Right ventricle myocardium inferior (tissue), 1 donor: ENCODE data around the gene DNAH17. TPM values are rescaled to one million over a fixed set of nuclear protein-coding genes. Genes with fewer than 3 reads are reported as not detected.

Experiments used
- ATAC-seq: fragments of 200-7000 bp; cut with Tn5 transposase; one replicate; pipeline ENCODE4 v1.9.1; 2020; ENCODE audit warnings: mild to moderate bottlenecking, moderate library complexity
- DNase-seq: peaks from one replicate; pipeline ENCODE4 v3.0.0; 2021; ENCODE audit errors: missing footprints
- intact Hi-C: fragments of 100-400 bp; cut with DNase I; formaldehyde crosslinking; loops from one replicate; pipeline ENCODE4 v1.11.0; 2022
- total RNA-seq: library from RNA; stranded (reverse); fragmentation: NEBNext Ultra II Directional; extraction: Animal tissue kit (Norgen Biotek cat#: 25700); gene quantifications from one replicate; pipeline ENCODE4 v1.2.1, GENCODE V29; 2021
- donor health status: DM: no; HTN: yes; CAD: no; lungs with severe emphysema.

The DNAH17 gene
- total RNA-seq, 1 donor from 2014 or later = not detected

DNA sequence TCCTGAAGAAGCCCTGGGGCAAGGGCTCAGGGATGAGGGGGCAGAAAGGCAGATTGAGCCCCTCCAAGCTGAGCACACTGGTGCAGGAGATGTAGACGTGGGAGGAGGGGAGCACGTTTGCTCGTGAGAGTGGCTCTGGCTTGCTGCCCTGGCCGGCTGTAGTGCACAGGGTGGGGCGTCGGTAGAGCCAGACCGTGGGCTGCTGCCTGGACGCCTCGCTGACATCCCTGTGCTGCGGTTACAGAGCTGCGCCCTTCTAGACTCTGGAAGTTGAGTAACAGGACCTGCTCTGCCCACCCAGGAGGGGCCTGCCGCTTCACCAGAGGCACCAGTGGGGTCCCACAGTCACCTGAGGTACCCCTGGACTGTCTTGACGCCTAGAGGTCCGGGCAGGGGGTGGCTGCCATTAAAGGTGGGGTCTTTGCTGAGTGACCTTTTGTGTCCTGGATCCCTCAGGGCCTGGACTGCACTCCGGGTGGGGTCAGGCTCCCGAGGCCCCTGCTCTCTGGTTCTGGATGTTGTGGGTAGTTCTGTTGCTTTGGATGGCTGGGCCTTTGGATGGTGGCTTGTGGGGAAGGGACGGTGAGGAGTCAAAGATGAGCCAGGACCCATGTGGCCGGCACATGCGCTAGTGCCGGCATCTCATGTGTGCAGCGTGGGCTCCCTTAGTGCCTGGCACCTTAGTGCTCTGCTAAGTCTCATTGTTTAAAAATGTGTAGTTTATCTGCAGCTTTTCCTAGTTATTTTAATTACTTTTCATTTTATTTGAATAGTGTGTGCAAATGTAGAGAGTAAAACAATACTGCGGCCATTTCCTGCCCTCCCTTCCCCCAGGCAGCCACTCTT lies 157.0 kb downstream of the DNAH17 start:
- no peak for DNase-seq
- no peak for ATAC-seq

DNA sequence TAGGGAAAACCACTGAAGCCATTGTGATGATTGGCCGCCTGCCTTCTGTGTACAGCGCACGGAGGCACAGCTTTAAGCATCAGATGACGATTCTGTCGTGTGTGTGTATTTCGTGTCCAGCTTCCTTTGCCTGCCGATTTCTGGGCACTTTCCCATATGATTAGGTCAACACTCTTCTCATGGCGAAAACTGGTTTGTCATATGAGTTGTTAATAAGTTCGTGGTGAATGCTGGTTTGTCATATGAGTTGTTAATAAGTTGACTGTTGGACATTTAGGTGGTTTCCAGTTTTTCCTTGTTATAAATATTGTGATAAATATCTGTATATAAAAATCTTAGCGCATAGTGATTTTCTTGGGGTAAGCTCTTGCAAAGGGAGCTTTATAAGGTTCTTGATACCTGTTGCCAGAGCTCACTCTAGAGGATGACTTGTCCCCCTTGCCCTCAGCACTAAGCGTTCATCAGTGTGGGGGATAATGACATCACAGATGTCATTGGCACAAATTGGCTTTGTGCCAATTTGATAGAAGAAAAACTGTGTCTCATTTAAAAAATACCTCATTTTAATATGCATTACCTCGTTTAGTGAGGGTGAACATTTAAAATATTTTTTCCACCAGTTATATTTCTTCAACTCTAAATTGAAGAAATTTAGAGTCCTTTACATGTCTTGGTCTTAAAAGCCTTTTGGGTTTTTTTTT lies 158.7 kb downstream of the DNAH17 start:
- DNase-seq (peak; percentile 5), ATAC-seq (no peak)
- intact Hi-C loops = no loop called here

More for the DNA sequence above, 157.0 kb downstream of the DNAH17 start:
- intact Hi-C loops = no loop called here

DNA sequence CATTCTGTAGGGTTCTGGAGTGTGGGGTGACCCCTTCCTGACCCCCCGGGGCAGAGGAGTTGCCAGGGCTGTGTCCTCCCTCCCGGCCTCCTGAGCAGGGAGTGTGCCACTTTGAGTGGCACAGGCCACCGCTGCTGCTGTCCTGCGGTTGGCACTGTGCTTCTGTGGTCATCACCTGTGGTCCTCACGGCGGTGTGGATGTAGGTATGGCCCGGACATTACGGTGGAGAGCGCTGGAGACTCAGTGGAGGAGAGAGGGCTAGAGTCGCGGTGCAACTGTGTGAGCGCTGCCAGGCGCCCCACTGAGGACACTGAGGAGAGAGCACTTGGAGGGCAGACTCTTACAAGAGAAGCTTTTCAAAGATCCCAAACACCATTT lies 159.7 kb downstream of the DNAH17 start:
- ATAC-seq (no peak), DNase-seq (peak; percentile 26)
- intact Hi-C loops = no loop called here

DNA sequence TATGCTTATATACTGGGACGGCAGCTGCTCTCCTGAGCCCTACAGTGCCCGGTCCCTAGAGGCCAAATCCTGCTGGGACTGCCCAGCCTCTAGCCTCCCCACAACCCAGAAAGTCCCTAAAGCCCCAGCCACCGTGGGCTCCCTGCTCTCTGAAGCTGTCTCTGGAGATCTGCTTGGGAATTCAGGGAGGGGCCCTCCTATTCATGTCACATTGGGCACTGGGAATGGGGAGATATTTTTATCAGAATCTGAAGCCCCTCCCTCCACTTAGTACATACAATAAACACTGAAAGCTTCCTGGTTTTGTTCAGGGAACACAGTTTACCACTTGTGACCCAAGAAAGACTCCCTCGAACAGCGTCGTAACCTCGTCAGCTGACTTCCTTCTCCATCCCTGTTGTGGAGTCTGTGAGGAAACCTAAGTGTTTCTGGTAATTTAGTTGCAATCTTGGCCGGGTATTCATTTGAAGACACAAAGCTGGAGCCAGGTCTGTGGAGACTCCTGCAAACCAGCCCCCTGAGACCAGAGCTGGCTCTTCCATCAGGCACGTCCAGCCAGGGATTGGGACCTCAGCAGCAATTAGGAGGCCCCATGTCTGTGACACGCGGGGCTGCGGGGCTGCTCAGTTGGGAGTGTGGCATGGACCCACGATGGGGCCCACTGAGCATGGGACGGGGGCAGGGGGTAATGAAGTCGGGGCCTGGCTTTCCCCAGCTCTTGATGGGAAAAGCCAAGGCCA lies 160.2 kb downstream of the DNAH17 start:
- DNase-seq = peak; percentile 75
- ATAC-seq = peak; percentile 46
- intact Hi-C loops = no loop called here

DNA sequence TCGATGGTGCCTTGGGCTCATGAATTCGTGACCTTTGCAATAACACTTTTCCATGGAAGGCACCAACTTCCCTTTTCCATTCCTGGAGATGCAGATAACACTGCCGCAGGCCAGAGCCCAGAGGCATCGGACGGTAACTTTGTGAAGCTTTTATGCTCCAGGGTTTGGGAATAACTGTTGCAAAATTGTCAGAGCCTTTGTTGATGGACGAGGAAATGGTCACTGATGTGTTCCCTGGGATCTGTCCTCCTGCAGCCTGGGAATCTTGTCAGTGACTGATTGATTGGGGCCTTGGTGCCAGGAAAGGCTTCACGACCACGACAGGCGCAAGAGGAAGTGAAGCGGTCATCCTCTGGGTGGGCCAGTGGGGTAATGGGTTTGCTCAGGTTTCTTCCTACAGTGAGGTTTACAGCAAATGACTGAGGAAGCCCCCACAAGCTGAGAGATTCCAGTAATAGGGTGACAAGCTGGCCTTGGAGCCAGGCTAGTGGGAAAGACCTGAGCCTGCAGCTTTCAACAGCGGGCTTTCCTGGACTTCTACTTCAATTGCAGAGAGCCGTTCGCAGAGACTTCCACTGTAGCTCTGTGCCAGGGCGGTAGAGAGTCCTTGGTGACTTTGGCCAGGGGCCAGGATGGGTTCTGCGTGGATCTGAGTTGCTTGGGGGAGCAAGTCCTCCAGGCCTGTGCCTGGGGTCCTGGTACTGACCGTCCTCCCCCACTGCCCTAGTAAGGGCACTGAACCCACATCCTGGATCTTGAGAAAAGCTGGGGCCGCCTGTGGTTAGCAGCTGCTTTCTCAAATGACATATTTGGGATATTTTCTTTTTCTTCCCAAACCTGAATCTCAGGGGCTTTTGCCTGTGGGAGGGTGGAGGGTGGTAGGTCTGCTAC lies 161.1 kb downstream of the DNAH17 start:
- DNase-seq (no peak), ATAC-seq (no peak)
- intact Hi-C loops = no loop called here

DNA sequence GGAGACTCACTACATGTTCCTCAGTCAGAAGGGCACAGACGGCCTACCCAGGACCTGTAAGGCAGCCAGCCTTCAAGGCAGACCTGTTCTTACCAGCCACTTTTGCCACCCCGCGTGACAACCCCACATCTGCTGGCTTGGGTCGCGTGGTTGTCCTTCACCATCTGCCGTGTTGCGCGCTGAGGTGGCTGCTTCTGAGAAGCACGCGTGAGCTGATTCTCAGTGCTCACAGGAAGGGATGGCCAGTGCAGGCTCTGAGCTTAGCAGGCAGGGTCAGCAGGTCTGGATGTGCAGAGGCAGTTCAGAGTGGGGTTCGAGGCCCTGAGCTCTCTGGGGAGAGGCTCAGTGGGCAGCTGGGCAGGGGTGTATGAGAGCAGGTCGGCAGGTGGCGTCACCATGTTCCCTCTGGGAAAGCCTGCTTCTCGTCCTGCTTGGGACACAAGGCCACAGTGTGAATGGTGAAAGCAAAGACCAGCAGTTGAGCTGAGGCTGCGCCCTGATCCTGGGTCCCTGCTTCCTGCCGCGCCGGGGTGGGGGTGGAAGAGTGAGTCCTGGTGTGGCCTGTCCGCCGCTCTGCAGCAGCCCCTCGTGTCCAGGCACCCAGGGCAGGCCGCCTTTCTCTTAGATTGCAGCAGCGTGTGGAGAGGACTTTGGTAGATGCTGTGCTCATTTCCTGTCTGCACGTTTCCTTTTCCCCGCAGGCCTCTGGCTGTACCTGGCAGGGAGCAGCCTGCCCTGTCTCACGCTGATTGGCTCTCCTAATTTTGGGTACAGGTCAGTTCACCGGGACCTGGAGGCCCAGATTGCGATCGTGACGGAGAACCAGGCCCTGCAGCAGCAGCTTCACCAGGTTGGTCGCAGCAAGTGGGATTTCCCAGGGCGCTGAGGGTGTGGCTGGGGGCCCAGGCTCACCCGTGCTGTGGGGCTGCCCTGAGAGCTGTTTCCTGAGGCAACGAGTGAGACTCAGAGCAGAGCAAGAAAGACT lies 162.7 kb downstream of the DNAH17 start:
- intact Hi-C loops = no loop called here
- no peak for ATAC-seq
- DNase-seq = no peak

DNA sequence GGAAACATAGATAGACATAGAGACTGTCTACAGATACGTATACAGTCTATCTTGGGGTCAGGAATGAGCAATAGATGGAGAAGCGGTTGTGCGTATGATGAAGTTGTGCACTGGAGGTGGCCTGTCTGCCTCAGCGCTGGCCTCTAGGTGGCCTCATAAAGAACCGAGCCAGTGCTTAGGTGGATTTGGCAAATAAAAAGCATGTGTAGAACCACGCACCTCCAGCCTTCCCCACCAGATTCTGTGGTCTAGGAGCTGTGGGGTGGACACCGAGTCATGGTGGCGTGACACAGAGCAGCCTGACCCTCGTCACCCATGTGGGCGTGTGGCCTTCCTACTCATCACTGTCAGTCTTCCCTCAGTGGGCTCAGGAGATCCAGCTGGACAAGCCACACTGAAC lies 164.8 kb downstream of the DNAH17 start:
- no peak for ATAC-seq
- no peak for DNase-seq
- intact Hi-C loops = no loop called here

DNA sequence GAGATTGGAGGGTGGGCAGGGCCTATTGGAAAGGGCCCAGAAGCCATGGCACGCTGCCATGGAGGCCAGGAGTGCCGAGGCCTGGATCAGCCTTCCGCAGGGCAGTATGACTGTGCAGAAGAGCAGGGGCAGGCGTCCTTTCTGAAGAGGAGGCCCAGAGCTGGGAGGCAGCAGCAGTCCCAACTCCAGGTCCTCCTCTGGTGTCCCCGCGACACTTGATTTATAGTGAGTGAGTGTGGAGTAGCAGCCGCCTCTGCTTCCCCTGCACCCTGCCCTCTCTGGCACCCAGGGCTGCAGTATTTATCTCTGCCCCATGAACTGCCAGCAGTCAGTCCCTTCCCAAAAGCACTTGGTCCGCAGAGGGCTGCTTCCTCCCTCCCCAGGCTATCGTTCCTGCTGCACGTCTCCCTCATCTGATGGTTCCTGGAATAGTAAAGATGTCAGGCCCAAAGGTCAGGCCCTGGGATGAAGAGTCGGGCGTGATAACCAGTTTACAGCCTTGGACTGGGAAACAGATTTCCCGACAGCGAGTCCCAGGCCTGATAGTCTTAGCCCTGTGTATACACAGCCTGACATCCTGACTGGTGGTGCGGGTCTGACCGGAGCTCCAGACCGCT lies 165.8 kb downstream of the DNAH17 start:
- ATAC-seq = peak; percentile 67
- DNase-seq = peak; percentile 39
- intact Hi-C loops = no loop called here

DNA sequence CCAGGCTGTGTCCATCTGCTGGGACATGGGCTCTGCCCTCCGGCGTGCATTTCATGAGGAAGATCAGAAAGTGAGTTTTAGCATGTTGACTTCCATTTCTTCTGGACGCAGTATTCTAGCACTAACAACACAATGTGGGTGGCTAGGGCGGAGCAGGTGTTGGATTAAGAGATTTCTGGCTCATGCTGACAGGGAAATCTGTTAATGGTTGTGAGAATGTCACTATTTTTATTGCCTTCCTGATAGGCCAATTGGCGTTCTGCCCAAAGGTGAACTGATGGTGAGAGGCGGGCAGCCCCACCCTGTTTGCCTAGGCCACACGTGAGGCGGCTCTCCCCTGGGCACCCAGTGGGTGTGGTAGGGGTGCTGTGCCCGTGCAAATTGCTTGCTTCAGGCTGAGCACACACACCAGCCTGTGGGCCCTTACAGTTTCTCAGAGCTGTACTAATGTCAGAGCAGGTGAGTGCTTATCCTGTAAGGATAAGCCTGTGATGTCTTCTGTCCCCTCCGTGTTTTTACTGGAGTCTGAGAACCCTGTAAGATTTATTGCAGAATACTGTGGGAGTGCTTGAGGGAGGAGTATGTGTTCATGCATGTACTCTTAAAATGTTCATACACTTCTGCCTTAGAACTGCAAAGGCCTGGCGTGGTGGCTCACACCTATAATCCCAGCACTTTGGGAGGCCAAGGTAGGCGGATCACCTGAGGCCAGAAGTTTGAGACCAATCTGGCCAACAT lies 167.8 kb downstream of the DNAH17 start:
- no peak for DNase-seq
- intact Hi-C loops = no loop called here
- no peak for ATAC-seq

DNA sequence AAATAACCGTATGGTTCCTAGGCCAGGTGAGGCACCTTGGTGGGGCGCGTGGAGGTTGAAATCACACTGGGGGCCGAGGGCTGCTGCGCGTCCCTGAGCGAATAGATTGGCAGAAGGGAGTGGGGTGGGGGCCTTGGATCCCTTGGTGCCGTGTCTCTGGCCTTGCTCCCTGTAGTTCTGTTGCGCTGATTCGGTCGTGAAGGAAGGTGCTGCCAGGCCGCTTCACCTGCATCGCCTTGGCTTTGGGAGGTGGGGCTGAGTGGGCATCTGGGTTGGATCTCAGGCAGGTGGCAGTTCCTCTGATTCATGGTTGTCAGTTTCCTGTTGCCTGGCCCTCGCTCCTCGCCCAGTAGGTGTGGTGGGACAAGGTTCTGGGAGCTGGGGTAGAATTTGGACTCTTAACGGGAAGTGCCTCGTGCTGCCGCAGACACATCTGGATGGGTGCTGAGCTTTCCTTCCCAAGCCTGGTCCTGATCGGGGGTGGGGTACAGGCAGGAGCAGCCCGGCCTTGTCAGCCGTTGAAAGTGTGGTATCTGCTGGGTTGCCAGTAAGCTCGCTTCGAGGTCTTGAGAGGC lies 168.6 kb downstream of the DNAH17 start:
- ATAC-seq (no peak), DNase-seq (peak; percentile 45)
- intact Hi-C loops = no loop called here

DNA sequence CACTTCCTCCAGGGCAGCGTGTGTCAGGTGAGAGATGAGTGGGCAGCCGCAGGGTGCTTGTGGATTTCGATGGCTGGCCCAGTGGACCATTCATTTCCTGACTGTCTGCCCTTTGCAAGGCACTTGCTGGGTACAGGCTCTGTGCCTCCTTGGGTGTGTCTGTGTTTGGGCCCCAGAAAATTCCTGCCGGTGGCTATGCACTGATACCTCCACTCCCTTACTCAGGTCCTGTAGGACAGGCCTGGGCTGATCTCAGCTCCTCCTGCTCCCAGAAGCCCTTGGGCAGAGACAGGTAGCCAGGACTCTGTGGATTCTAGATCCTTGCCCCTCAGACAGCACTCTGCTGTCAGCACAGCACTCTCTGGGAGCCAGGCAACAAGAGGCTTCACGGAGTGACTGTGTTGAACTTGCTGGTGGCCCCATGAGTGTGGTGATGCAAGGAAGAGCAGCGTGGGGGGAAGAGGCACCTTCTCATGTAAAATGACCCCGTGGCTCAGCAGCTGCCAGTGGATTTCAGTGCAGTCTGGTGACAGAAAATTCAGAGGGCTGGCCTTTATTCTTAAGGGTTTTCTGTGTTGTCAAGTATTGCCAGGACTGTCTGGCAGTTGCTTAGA lies 169.7 kb downstream of the DNAH17 start:
- DNase-seq (peak; percentile 9), ATAC-seq (no peak)
- intact Hi-C loops = no loop called here

DNA sequence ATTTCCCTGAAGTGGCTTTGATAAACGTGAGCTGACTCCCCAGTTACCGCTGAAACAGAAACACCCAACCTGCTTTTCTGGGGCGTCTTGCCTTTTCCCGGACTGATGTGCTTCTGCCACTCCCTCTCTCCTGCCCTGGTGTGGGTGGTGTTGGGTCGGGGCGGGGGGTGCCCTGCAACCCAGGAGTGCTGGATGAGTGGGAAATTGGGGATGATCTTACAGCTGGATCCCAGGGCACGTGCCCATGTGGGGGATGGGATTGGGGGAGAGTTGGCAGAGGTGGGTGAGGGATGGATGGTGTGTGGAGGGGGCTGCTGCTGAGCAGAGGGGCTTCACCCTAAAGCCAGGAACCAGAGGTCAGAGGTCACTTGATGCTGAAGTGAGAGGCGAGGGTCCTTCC lies 170.3 kb downstream of the DNAH17 start:
- ATAC-seq = no peak
- intact Hi-C loops = no loop called here

DNA sequence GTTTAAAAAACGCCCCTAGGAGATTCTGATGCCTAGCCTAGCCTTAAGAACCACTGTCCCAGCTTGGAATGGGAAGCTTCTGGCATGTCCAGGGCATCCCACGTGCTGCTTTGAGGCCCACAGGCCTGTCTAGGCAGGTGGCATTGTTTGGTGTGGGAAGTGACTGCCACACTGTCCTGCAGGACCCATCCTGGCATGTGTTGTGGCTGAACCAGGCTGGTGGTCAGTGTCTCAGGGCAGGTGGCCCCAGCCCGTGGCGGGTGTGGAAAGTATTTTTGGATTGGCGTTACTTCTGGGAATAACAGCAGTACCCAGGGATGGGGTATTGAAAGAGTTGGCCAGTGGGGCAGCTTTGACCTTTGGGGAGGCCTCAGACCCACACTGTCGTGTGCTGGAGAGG lies 170.8 kb downstream of the DNAH17 start:
- DNase-seq = no peak
- intact Hi-C loops = no loop called here
- ATAC-seq = no peak

More for the DNA sequence above, 170.3 kb downstream of the DNAH17 start:
- DNase-seq = peak; percentile 0

DNA sequence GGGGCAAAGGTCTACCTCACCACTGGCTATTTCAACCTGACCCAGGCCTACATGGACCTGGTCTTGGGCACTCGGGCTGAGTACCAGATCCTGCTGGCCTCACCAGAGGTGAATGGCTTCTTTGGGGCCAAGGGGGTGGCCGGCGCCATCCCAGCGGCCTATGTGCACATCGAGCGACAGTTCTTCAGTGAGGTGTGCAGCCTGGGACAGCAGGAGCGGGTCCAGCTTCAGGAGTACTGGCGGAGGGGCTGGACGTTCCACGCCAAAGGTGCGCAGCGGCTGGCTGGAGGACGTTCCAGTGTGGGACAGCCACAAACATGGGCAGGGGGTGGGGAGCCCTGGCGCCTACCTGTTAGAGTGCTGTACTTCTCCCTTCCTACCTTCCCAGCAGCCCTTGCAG lies 173.4 kb downstream of the DNAH17 start:
- intact Hi-C loops = no loop called here
- DNase-seq (peak; percentile 34), ATAC-seq (no peak)

DNA sequence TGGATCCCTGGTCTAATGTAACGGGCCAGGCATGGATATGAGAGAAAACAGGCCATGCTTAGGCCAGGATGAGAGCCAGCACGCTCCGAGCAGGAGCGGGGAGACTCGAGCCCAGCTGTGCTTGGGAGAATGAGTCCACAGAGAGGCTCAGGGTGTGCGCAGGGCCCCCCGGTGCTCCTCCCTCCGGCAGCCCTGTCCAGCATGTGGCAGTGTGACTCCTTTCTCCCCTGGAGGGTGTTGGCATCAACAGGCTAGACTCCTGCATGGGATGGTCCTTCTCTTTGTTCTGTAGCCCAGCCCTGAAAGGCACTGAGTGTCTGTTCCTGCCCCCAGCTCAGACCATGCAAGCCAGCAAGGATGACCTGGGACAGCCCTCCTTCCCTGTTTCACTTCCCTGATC lies 175.3 kb downstream of the DNAH17 start:
- intact Hi-C loops = no loop called here
- no peak for ATAC-seq
- DNase-seq = peak; percentile 27

DNA sequence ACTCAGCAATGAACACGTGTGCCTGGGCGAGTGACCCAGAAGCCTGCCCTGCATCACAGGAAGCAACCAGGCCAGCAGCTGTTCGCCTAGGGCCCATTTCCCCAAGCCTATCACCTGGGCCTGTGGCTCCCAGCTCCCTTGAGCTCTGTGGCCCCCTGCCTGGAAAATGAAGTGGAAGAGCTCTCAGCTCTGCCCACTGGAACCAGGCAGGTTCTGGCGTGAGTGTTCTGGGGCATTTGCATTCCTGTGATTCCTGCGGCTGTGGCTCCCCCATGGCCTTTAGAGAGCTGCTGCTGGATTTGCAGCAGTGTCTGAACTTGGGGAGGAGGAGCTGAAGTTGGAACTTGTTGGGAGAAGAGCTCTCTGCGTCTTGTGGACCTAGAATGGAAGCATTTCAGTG lies 175.9 kb downstream of the DNAH17 start:
- ATAC-seq (no peak), DNase-seq (peak; percentile 41)
- intact Hi-C loops = no loop called here
